GM18505 (cell line): ENCODE results near the gene NISCH.

Experiments used
- ATAC-seq: cut with Tn5 transposase; IDR thresholded peaks from one replicate; pipeline ENCODE4 v1.9.1; 2021; ENCODE audit not compliant: unreplicated experiment
- POLR2A ChIP-seq: IDR thresholded peaks from 4 replicates; pipeline ENCODE4 v1.6.1; 2011; ENCODE audit warnings: borderline replicate concordance; ENCODE audit not compliant: insufficient read depth, insufficient read length; ENCODE audit errors: extremely low read depth

NISCH gene

GRCh38 chr3:52446631-52447511, 8.5 kb upstream of the NISCH start:
- TF ChIP-seq POLR2A, result no peak
- no peak for ATAC-seq

GRCh38 chr3:52447512-52448355, 7.7 kb upstream of the NISCH start:
- ATAC-seq, result no peak
- TF ChIP-seq POLR2A, result no peak

- TF ChIP-seq POLR2A, result no peak
- no peak for ATAC-seq
Measured at GRCh38 chr3:52450489-52451236, 4.7 kb upstream of the NISCH start.

GRCh38 chr3:52451237-52452083, 3.9 kb upstream of the NISCH start:
- ATAC-seq, result no peak
- TF ChIP-seq POLR2A, result no peak

- no peak for ATAC-seq
- no peak for TF ChIP-seq POLR2A
Measured at GRCh38 chr3:52452126-52452525, 3.3 kb upstream of the NISCH start.

GRCh38 chr3:52452570-52453221, 2.7 kb upstream of the NISCH start:
- TF ChIP-seq POLR2A, result no peak

GRCh38 chr3:52453496-52454249, 1.7 kb upstream of the NISCH start, which contains the start of gene TNNC1:
TNNC1 (minus strand) TSS chr3:52454041; CDS start chr3:52454015, 26 bp downstream.
- ATAC-seq, result no peak
- no peak for TF ChIP-seq POLR2A

More at GRCh38 chr3:52452570-52453221, 2.7 kb upstream of the NISCH start:
- no peak for ATAC-seq

GRCh38 chr3:52454250-52454937, 1.0 kb upstream of the NISCH start:
- TF ChIP-seq POLR2A, result no peak
- ATAC-seq, result no peak

GRCh38 chr3:52454938-52455282, 494 bp upstream of the NISCH start:
- no peak for ATAC-seq
- no peak for TF ChIP-seq POLR2A

- no peak for ATAC-seq
- no peak for TF ChIP-seq POLR2A
Measured at GRCh38 chr3:52456169-52456799, 880 bp downstream of the NISCH start.

GRCh38 chr3:52456800-52457183, 1.4 kb downstream of the NISCH start:
- no peak for TF ChIP-seq POLR2A
- no peak for ATAC-seq
